Measurements from ENCODE around the gene CD300LF.
A peak's percentile ranks its signal among the peaks of the same experiment; 100 is the strongest.

Gene CD300LF

DNA sequence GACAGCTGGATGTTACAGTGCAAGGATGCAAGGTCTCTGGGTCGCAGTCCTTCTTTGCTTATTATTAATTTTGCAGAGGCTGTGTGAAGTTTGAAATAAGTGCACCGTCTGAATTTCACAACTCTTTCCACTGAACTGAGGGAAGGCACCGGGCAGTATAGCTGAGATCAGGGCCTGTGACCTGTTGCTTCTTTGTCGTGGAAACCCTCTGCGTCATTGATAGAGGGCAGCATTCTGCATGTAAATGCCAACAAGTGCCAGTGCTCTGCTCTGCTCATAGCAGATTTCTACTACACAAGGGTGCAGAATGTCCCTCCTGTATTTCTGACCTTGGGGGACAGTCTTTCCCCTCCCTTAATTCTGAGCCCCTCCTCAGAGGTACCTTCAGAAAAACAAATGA lies 26.0 kb downstream of the CD300LF start:
- H3K27ac ChIP-seq: no peak overlapping the region
- TF ChIP-seq, protein P1, sequence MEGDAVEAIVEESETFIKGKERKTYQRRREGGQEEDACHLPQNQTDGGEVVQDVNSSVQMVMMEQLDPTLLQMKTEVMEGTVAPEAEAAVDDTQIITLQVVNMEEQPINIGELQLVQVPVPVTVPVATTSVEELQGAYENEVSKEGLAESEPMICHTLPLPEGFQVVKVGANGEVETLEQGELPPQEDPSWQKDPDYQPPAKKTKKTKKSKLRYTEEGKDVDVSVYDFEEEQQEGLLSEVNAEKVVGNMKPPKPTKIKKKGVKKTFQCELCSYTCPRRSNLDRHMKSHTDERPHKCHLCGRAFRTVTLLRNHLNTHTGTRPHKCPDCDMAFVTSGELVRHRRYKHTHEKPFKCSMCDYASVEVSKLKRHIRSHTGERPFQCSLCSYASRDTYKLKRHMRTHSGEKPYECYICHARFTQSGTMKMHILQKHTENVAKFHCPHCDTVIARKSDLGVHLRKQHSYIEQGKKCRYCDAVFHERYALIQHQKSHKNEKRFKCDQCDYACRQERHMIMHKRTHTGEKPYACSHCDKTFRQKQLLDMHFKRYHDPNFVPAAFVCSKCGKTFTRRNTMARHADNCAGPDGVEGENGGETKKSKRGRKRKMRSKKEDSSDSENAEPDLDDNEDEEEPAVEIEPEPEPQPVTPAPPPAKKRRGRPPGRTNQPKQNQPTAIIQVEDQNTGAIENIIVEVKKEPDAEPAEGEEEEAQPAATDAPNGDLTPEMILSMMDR (conservative IDR thresholded peaks at IDR 0.05): peak; percentile 18

- TF ChIP-seq, protein P1 (conservative IDR thresholded peaks at IDR 0.05): no peak
- no peak overlapping the region for H3K27ac ChIP-seq
Measured at GRCh38 chr17:74682471-74683190, 30.1 kb downstream of the CD300LF start.

GRCh38 chr17:74682028-74682427 lies 30.7 kb downstream of the CD300LF start:
- TF ChIP-seq, protein P1 (conservative IDR thresholded peaks at IDR 0.05): no peak
- no peak overlapping the region for H3K27ac ChIP-seq

DNA sequence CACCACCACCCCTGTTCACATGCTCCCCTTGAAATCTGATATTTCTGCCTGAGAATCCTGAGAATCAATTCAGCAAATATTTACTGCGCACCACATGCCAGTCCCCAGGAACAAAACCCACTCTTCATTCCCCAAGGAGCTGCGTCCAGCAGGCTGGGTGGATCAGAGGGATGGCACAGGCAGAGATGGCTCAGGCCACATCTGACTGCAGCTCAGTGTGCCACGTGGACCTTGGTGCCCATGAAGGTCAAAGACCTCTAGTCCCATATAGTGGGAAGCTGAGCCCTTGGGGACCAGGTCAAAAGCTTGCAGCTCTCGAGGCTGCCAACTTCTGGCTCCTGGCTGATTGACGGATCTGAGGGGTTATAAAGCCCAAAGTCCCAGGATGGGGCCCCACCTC lies 31.8 kb downstream of the CD300LF start:
- TF ChIP-seq, protein P1 (conservative IDR thresholded peaks at IDR 0.05): no peak
- H3K27ac ChIP-seq: no peak overlapping the region

GRCh38 chr17:74680213-74680612 lies 32.5 kb downstream of the CD300LF start:
- TF ChIP-seq, protein P1 (conservative IDR thresholded peaks at IDR 0.05): no peak

GRCh38 chr17:74679374-74679773 lies 33.3 kb downstream of the CD300LF start:
- H3K27ac ChIP-seq: no peak overlapping the region
- TF ChIP-seq, protein P1 (conservative IDR thresholded peaks at IDR 0.05): no peak

More at GRCh38 chr17:74680213-74680612, 32.5 kb downstream of the CD300LF start:
- no peak overlapping the region for H3K27ac ChIP-seq

GRCh38 chr17:74678541-74678940 lies 34.2 kb downstream of the CD300LF start:
- H3K27ac ChIP-seq: no peak overlapping the region
- TF ChIP-seq, protein P1 (conservative IDR thresholded peaks at IDR 0.05): no peak

Measured in VCaP (cell line).